SJCRH30 (cell line): ENCODE data around the gene TSC22D2. TPM values are rescaled to one million over a fixed set of nuclear protein-coding genes. Genes with fewer than 3 reads are reported as not detected.

Experiments used
- DNase-seq, 2 experiments: peaks; one replicate each; pipeline ENCODE4 v3.0.0-alpha.2; 2015 to 2020
- H3K27ac ChIP-seq: fragments of 250-450 bp; sonication (Bioruptor Pico); 2 replicates; pipeline ENCODE4 v1.5.1; 2020; ENCODE audit warnings: mild to moderate bottlenecking, moderate library complexity
- H3K27me3 ChIP-seq: fragments of 250-450 bp; sonication (Bioruptor Pico); 2 replicates; pipeline ENCODE4 v1.5.1; 2020; ENCODE audit warnings: mild to moderate bottlenecking, moderate library complexity
- H3K36me3 ChIP-seq: fragments of 250-450 bp; sonication (Bioruptor Pico); 2 replicates; pipeline ENCODE4 v1.5.1; 2020; ENCODE audit warnings: mild to moderate bottlenecking, moderate library complexity
- H3K4me1 ChIP-seq: fragments of 250-450 bp; sonication (Bioruptor Pico); 2 replicates; pipeline ENCODE4 v1.5.1; 2020; ENCODE audit warnings: mild to moderate bottlenecking, moderate library complexity
- H3K4me3 ChIP-seq: fragments of 250-450 bp; sonication (Bioruptor Pico); 2 replicates; pipeline ENCODE4 v1.5.1; 2020; ENCODE audit warnings: mild to moderate bottlenecking, moderate library complexity
- H3K9me3 ChIP-seq: fragments of 250-450 bp; sonication (Bioruptor Pico); replicated peaks from 2 replicates; pipeline ENCODE4 v1.5.1; 2020; ENCODE audit warnings: mild to moderate bottlenecking, moderate library complexity
- total RNA-seq: library from RNA; depleted of rRNA; stranded (reverse); fragments of >200 nt; shearing (Covaris generic); gene quantifications from 2 replicates; pipeline ENCODE4 v1.2.3, GENCODE V29; 2014

The TSC22D2 gene
- total RNA-seq, 1 experiment from 2014 or later: 44.5 TPM

DNA sequence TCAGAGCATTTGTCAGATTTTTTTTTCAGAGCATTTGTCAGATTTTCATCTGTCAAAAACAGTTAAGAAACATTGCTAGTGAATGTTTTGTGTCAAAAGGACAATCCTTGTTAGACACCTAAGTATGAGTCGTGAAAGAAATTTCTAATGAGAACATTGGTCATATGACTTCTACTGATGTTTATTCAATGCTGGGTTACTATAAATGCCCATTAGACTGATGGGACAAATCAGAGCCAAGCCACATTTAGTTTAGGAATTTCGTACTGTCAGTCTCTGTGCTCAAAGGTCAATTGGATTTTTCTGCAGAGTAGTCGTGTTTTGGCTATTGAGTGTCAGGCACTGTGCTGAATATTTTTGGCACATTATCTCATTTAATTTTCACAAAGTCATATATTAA, 31.6 kb downstream of the TSC22D2 start:
- DNase-seq: no peak
- Histone ChIP-seq H3K9me3 (no peaks in the 10 kb centered on the region), H3K36me3 (peaks cover 79% of the 10 kb centered on the region), H3K27ac (no peak overlapping the region), H3K4me3 (no peak overlapping the region), H3K27me3 (no peaks in the 10 kb centered on the region), H3K4me1 (no peaks in the 10 kb centered on the region; the same call in 1 of the 2 replicates)

DNA sequence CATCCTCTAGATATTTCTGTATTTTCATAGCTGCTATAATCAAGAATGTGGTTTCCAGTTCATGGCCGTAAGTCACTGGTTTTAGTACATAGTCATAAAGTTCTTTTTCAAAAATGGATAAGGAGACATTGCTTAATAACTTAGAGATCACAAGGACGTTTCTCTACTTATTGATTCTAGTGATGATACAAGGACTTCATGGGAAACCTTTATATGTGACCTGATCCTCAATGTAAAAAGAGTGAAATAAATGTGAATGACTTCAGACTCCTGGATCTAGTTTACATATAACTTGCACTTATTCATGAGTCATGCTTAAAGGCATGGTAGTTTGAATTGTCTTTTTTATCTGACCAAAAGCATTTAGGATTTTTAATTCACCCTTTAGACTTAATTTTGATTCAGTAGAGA, 35.2 kb downstream of the TSC22D2 start:
- H3K27me3 ChIP-seq: no peaks in the 10 kb centered on the region
- H3K36me3 ChIP-seq: peaks cover 75% of the 10 kb centered on the region
- H3K27ac ChIP-seq: no peak overlapping the region
- DNase-seq: no peak
- no peak overlapping the region for H3K4me3 ChIP-seq
- no peaks in the 10 kb centered on the region for H3K9me3 ChIP-seq
- H3K4me1 ChIP-seq: peaks cover 5% of the 10 kb centered on the region; the same call in 1 of the 2 replicates

DNA sequence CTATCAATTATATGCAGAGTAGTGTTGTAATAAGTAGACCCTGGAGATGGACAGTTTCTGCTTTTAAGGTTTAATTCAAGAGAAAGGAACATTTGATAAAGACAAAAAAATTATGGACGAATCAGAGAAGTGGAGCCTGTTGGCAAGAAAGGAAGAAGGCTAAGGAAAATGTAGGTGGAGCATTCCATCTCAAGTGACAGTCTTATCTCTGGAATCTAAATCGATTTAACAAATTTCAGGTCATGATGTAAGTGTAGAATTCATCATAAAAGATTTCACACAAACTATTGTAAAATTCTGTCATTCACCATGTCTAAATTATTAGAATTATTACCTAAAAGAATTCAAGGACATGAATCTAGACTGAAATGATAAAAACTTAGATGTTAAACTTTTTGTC, 36.3 kb downstream of the TSC22D2 start:
- Histone ChIP-seq H3K36me3 (peaks cover 65% of the 10 kb centered on the region), H3K27me3 (no peaks in the 10 kb centered on the region), H3K4me1 (peaks cover 11% of the 10 kb centered on the region), H3K4me3 (no peak overlapping the region), H3K27ac (no peak overlapping the region), H3K9me3 (no peaks in the 10 kb centered on the region)
- DNase-seq: no peak

DNA sequence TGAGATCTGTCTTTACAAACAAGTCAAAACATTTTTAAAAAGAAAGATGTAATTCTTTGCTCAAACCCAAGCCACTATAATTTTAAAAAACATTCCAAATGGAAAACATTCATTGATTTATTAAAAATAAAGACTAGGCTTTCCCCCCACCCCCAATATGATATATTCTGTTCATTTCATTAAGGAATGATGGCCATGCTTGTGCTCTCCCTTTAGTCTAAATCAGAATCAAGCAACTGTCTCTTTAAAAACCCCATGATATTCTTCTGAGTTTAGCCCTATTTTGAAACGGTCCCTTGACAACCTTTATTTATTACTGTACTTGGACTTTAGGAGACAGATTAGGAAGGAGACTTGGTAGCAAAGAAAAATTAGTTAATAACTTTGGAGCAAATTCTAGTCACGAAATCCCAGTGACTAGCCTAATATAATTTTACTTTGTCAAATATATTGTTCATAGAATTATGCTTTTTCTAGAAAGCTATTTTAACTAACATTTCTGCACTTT, 38.4 kb downstream of the TSC22D2 start:
- Histone ChIP-seq H3K9me3 (no peaks in the 10 kb centered on the region), H3K4me1 (peaks cover 13% of the 10 kb centered on the region), H3K36me3 (peaks cover 52% of the 10 kb centered on the region), H3K4me3 (no peak overlapping the region), H3K27me3 (no peaks in the 10 kb centered on the region), H3K27ac (no peak overlapping the region)
- no peak for DNase-seq

DNA sequence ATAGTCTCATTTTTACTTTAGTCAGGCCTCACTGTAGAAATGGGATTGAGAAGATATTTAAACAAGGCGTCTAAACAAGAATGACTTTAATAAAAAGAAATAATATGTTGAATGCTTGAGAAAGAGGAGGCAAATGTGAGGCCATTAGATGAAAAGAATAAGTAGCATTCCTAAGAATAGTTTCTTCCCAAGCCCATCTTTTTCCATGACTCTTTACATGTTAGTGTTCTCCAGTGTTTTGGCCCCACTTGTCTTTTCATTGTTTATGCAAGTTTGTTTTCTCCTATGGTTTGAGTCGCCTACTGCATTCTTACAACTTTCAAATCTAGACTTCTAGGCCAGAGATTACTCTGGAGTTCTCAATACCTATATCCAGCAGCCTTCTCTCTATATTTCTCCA, 39.0 kb downstream of the TSC22D2 start:
- Histone ChIP-seq H3K4me1 (peaks cover 13% of the 10 kb centered on the region), H3K27me3 (no peaks in the 10 kb centered on the region), H3K9me3 (no peaks in the 10 kb centered on the region), H3K4me3 (no peak overlapping the region), H3K27ac (no peak overlapping the region), H3K36me3 (peaks cover 52% of the 10 kb centered on the region)
- no peak for DNase-seq

DNA sequence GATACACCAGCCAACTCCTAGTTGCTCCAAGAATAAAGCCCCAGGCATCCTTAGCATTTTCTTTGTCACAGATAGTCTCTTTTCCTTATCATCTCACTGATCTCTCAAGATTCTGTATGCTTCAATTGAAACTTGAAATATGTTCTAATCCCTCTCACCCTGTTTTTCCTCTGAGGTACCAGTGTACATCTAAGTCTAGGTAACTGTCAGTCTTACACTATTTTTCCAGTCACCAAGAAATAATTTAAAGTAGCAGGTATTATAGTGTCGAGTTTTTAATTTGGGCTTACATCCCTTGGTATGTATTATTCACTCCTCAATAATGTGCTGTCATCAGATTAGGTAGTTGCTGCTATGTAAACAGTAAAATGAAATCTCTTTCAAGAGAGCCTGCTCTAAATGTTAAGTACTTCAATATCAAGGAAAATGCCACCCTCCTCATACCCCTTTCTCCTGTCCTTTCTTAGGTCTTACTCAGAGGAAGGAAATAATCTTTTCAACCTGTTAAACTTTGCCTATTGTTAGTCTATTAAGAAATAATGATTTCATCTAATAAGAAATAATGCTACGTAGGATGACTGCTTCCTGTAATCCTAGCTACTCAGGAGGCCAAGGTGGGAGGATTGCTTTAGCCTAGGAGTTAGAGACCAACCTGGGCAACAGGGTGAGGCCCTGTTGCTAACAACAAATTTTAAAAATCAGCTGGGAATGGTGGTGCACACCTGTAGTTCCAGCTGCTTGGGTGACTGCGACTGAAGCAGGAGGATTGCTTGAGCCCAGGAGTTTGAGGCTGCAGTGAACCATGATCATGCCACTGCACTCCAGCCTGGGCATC, 39.8 kb downstream of the TSC22D2 start:
- peaks cover 50% of the 10 kb centered on the region for H3K36me3 ChIP-seq
- H3K27me3 ChIP-seq: no peaks in the 10 kb centered on the region
- DNase-seq: no peak
- H3K4me1 ChIP-seq: peaks cover 13% of the 10 kb centered on the region
- no peak overlapping the region for H3K4me3 ChIP-seq
- H3K9me3 ChIP-seq: no peaks in the 10 kb centered on the region
- H3K27ac ChIP-seq: no peak overlapping the region

DNA sequence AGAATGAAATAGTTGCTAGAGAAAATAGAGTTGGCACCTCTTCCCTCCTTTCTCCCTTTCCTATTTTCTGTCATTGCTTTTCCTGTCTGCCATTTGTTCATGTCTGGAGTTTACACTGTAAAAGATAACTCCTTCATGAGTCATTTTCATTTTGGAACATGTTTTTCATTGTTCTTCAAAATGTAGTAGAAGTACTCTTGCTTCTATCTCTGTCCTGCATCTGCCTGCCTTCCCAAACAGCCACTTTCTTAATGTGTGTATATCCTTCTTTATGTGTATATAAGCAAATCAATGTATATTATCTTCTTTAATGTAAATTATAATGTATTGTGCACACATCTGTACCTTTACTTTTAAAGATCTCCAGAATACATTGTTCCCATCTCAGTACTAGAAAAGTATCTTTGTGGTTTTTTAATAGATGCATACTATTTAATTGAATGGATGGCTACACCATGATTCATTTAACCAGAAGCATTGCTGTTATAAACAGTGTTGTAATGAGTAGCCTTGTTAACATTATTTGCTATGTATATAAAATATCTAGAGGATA, 41.1 kb downstream of the TSC22D2 start:
- no peak overlapping the region for H3K4me3 ChIP-seq
- H3K27ac ChIP-seq: no peak overlapping the region
- H3K27me3 ChIP-seq: no peaks in the 10 kb centered on the region
- peaks cover 13% of the 10 kb centered on the region for H3K4me1 ChIP-seq
- H3K9me3 ChIP-seq: no peaks in the 10 kb centered on the region
- H3K36me3 ChIP-seq: peaks cover 49% of the 10 kb centered on the region
- DNase-seq: no peak

DNA sequence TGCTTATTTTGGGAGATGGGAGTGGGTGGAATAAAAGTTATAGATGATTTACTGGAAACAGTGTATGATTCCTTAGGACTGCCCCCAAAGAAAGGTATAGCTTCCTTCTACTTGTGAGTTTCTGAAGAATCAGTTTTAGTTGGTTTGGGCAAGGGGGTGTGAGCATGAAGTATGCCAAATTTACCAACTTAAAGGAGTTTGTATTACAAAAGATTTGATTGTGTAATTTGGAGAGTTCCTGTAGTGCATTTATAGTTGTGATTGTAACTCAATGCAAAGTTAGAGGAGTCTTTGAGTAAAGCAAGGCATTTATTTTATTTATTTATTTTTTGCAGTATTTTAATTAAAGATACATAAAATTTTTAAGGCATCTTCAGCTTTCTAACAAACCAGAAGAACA, 42.8 kb downstream of the TSC22D2 start:
- DNase-seq: no peak
- Histone ChIP-seq H3K36me3 (peaks cover 43% of the 10 kb centered on the region), H3K4me1 (peaks cover 13% of the 10 kb centered on the region), H3K9me3 (no peaks in the 10 kb centered on the region), H3K27me3 (no peaks in the 10 kb centered on the region), H3K27ac (no peak overlapping the region), H3K4me3 (no peak overlapping the region)

DNA sequence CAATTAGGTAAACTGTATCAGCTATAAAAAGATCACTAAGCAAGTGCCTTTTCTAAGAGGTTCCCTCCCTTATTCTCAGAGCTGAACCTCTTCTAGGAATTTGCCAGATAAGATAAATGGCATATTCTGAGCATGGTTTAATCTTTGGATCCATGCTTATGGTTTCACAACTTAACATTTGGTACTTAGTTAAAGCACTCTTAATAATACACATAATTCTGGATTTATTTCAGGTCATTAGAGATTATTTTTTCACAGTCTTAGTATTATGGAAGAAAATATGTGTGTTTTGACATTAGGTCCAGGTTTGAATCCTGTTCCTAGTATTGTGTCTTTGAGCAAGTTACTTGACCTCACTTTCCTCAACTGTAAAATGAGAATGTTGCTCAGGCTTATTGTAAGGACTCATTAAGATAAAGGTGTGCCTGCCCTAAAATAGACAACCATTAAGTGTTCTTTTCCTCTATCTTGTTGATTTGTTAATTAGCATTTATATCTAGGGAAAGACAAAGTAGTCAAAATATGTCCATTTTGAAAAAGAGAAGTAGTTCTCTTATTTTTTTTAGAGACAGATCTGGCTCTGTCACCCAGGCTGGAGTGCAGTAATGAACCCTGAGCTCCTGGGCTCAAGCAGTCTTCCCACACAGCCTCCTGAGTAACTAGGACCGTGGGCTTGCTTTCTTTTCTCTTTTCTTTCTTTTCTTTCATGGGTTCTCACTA, 43.4 kb downstream of the TSC22D2 start:
- H3K36me3 ChIP-seq: peaks cover 43% of the 10 kb centered on the region
- no peak overlapping the region for H3K27ac ChIP-seq
- peaks cover 13% of the 10 kb centered on the region for H3K4me1 ChIP-seq
- no peaks in the 10 kb centered on the region for H3K9me3 ChIP-seq
- no peaks in the 10 kb centered on the region for H3K27me3 ChIP-seq
- H3K4me3 ChIP-seq: no peak overlapping the region
- DNase-seq: no peak

DNA sequence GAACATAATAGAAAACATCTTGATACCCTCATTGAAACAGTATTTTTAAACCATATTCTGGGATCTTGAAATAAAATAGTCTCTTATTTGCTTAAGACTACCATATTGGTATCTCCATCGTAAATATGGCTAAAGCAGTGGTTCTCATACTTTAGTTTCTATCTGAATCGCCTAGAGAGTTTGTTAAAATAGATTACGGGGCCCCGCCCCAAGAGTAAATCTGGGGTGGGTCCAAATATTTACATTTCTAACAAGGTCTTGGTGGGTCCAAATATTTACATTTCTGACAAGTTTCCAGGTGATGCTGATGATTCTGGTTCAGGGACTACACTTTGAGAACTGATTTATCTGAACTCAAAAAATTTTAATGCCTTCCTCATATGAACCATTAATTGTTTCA, 45.3 kb downstream of the TSC22D2 start:
- Histone ChIP-seq H3K4me3 (no peak overlapping the region), H3K4me1 (peaks cover 7% of the 10 kb centered on the region), H3K9me3 (no peaks in the 10 kb centered on the region), H3K36me3 (peaks cover 51% of the 10 kb centered on the region), H3K27me3 (no peaks in the 10 kb centered on the region), H3K27ac (no peak overlapping the region)
- no peak for DNase-seq

DNA sequence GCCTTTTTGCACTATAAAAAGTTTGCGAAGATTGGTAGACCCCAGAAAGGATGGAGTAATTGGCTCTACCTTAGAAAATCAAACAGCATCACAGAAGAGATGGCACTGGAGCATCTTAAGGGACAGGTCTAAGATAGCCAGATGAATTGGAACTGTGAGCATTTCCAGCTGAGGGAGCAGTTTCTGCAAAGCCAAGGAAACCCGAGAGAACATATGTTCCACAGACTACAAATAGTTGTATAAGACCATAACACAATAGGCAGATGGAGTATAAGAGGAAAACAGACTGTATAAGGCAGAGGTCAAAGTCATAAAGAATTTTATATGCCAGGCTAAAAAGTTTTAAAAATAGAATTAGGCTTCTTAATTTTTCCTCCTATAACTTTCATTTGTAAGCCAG, 46.0 kb downstream of the TSC22D2 start:
- no peaks in the 10 kb centered on the region for H3K9me3 ChIP-seq
- DNase-seq: no peak
- no peak overlapping the region for H3K27ac ChIP-seq
- H3K36me3 ChIP-seq: peaks cover 59% of the 10 kb centered on the region
- H3K4me3 ChIP-seq: no peak overlapping the region
- no peaks in the 10 kb centered on the region for H3K27me3 ChIP-seq
- H3K4me1 ChIP-seq: peaks cover 4% of the 10 kb centered on the region

DNA sequence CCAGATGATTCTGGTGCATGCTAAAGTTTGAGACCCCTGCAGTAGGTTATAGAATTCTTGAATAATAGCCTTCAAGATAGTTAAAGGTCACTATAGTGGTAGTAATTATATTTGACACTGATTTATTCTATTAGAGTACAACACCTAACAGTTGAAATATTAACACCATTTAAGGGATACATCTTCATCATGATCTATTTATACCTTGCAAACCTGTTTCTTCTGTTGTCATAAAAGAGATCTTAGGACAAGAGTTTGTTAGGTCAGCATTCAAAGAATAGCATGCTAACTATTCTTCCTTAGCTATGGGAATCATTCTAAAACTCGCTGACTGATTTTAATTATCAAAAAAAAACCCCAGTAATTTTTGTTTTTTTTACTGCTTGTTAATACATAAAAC, 46.5 kb downstream of the TSC22D2 start:
- no peak overlapping the region for H3K4me3 ChIP-seq
- H3K9me3 ChIP-seq: no peaks in the 10 kb centered on the region
- H3K27ac ChIP-seq: no peak overlapping the region
- H3K4me1 ChIP-seq: no peaks in the 10 kb centered on the region; the same call in 1 of the 2 replicates
- peaks cover 62% of the 10 kb centered on the region for H3K36me3 ChIP-seq
- no peaks in the 10 kb centered on the region for H3K27me3 ChIP-seq
- no peak for DNase-seq

DNA sequence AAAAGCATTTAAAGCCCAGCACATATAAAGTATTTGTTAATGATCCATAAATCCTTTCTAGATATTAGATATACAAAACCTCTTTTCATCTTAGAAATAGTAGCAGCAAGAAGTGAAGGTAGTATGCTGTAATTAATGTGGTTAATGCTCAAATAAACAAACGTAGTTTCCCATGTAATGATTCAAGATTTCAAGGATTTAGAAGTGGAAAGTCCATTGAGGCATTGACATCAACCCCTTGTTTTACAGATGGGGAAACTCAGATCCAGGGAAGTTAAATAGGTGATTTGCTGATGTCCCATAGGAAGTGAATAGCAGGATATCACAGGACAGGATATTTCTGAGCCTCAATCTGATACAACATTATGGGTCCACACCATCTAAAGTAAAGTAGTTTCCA, 47.2 kb downstream of the TSC22D2 start:
- no peak for DNase-seq
- Histone ChIP-seq H3K36me3 (peaks cover 69% of the 10 kb centered on the region), H3K4me3 (no peak overlapping the region)

DNA sequence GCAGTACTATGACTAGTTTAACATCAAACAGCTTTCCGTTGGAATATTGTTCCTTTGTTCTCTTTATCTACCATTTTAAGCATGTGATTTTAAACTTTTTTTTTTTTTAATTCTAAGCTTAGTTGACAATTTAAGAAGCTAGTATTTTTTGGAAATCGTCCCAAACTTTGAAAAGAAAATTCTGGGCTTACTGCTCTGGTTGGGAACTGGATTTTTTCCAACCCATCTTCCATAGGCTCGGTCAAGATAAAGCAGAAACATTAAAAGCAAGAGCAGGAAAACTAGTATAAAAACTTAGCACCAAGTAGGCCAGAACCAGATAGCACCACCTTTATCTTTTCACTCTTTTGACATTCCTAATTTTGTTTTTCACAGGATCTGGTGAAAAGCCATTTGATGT, 49.9 kb downstream of the TSC22D2 start:
- H3K36me3 ChIP-seq: peaks cover 58% of the 10 kb centered on the region
- H3K27ac ChIP-seq: no peak overlapping the region
- no peaks in the 10 kb centered on the region for H3K27me3 ChIP-seq
- DNase-seq: no peak
- H3K4me3 ChIP-seq: no peak overlapping the region
- no peaks in the 10 kb centered on the region; the same call in 1 of the 2 replicates for H3K4me1 ChIP-seq
- no peaks in the 10 kb centered on the region for H3K9me3 ChIP-seq

More for the DNA sequence above, 47.2 kb downstream of the TSC22D2 start:
- Histone ChIP-seq H3K9me3 (no peaks in the 10 kb centered on the region), H3K27ac (no peak overlapping the region), H3K4me1 (no peaks in the 10 kb centered on the region), H3K27me3 (no peaks in the 10 kb centered on the region)

DNA sequence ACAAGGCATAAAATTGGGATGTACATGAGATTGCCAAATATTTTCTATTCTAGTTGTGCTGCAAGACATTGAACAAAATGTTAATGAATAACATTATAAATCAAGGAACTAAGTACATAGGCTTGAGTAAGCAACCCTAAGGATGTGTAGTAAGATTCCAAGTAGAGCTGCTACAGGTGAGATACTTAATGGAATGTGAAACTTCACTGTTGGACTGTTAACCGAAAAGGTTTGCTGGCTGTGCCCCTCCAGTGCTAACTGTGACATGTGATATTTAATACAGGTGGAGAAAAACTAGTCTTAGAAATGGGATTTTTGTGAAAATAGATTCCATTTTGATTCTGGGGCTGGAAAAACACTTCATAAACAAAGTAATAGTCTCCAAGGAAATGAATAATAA, 52.4 kb downstream of the TSC22D2 start:
- H3K27ac ChIP-seq: no peak overlapping the region
- no peaks in the 10 kb centered on the region for H3K27me3 ChIP-seq
- no peak overlapping the region for H3K4me3 ChIP-seq
- no peak for DNase-seq
- peaks cover 48% of the 10 kb centered on the region for H3K36me3 ChIP-seq
- no peaks in the 10 kb centered on the region for H3K9me3 ChIP-seq
- H3K4me1 ChIP-seq: no peaks in the 10 kb centered on the region; the same call in 1 of the 2 replicates
